IMR-90 (cell line): ENCODE results near the gene MUC5B. TPM values are rescaled to one million over a fixed set of nuclear protein-coding genes. Genes with fewer than 3 reads are reported as not detected.

Experiments used
- ATAC-seq: fragments of 200-7000 bp; cut with Tn5 transposase; 2 replicates; pipeline ENCODE4 v1.9.1; 2020; ENCODE audit warnings: low read depth, mild to moderate bottlenecking, moderate library complexity
- BruUV-seq: library from RNA; stranded (reverse); fragments of 400-500 nt; replicated peaks from 2 replicates; lab custom pipeline; 2021; lab: Mats Ljungman, UMichigan
- CTCF ChIA-PET: fragments of 300-600 bp; formaldehyde crosslinking; extraction: SDS; loops from one replicate; lab custom pipeline; 2021; ENCODE audit warnings: antibody characterized with exemption; lab: Yijun Ruan, JAX
- POLR2A ChIA-PET: fragments of 300-600 bp; sonication (Branson Sonifier 250); formaldehyde crosslinking; loops from one replicate; lab custom pipeline; 2022; ENCODE audit warnings: antibody characterized with exemption; ENCODE audit not compliant: unreplicated experiment; lab: Charles Lee
- DNase-seq: peaks from one replicate; pipeline ENCODE4 v3.0.0; 2013
- H2AFZ ChIP-seq: replicated peaks from 2 replicates; pipeline ENCODE3; 2013; ENCODE audit warnings: low read length, mild to moderate bottlenecking; ENCODE audit not compliant: poor library complexity
- H2AK5ac ChIP-seq: 2 replicates; pipeline ENCODE4 v1.6.1; 2013; ENCODE audit warnings: low read depth, low read length, inconsistent platforms
- H2AK9ac ChIP-seq: replicated peaks from 2 replicates; pipeline ENCODE3; 2013; ENCODE audit warnings: mild to moderate bottlenecking, low read depth, low read length, moderate library complexity; ENCODE audit not compliant: poor library complexity
- H2BK120ac ChIP-seq: 2 replicates; pipeline ENCODE4 v1.6.1; 2013; ENCODE audit warnings: low read depth, low read length, inconsistent platforms
- H2BK15ac ChIP-seq: 3 replicates; pipeline ENCODE4 v1.6.1; 2013; ENCODE audit warnings: low read depth, low read length, inconsistent platforms
- H2BK20ac ChIP-seq: 2 replicates; pipeline ENCODE4 v1.6.1; 2013; ENCODE audit warnings: low read depth, mild to moderate bottlenecking, inconsistent platforms, low read length, moderate library complexity
- H2BK5ac ChIP-seq: 2 replicates; pipeline ENCODE4 v1.6.1; 2013; ENCODE audit warnings: mild to moderate bottlenecking, low read depth, low read length, inconsistent platforms; ENCODE audit not compliant: poor library complexity, severe bottlenecking
- H3K14ac ChIP-seq: replicated peaks from 2 replicates; pipeline ENCODE4 v1.6.1; 2013; ENCODE audit warnings: low read depth, low read length, inconsistent platforms
- H3K18ac ChIP-seq: 2 replicates; pipeline ENCODE4 v1.6.1; 2013; ENCODE audit warnings: low read depth, low read length, control low read depth
- H3K23ac ChIP-seq: 2 replicates; pipeline ENCODE4 v1.6.1; 2013; ENCODE audit warnings: low read depth, low read length, inconsistent platforms
- H3K27ac ChIP-seq: 2 replicates; pipeline ENCODE4 v1.5.1; 2013; ENCODE audit warnings: mild to moderate bottlenecking, control low read depth, low read length; ENCODE audit not compliant: insufficient read depth
- H3K27me3 ChIP-seq: 2 replicates; pipeline ENCODE4 v1.6.1; 2013; ENCODE audit warnings: low read length; ENCODE audit not compliant: control insufficient read depth, insufficient read depth
- H3K36me3 ChIP-seq: 2 replicates; pipeline ENCODE4 v1.6.1; 2013; ENCODE audit warnings: low read length, mixed read lengths; ENCODE audit not compliant: control insufficient read depth, insufficient read depth
- H3K4ac ChIP-seq: 2 replicates; pipeline ENCODE4 v1.6.1; 2013; ENCODE audit warnings: low read depth, low read length, inconsistent platforms
- H3K4me1 ChIP-seq: 2 replicates; pipeline ENCODE4 v1.6.1; 2013; ENCODE audit warnings: low read length, mixed read lengths; ENCODE audit not compliant: control insufficient read depth, insufficient read depth
- H3K4me2 ChIP-seq: 2 replicates; pipeline ENCODE4 v1.6.1; 2013; ENCODE audit warnings: low read depth, mild to moderate bottlenecking, control low read depth, low read length, moderate library complexity
- H3K4me3 ChIP-seq: 2 replicates; pipeline ENCODE4 v1.5.1; 2013; ENCODE audit warnings: low read depth, mild to moderate bottlenecking, control low read depth, low read length, moderate library complexity; ENCODE audit not compliant: insufficient read depth
- H3K56ac ChIP-seq: 2 replicates; pipeline ENCODE4 v1.6.1; 2013; ENCODE audit warnings: low read length, inconsistent platforms; ENCODE audit not compliant: insufficient read depth; ENCODE audit errors: extremely low read depth
- H3K79me1 ChIP-seq, 2 experiments: 2 replicates each; pipeline ENCODE4 v1.6.1; 2013; ENCODE audit warnings: low read length in 2 of 2, inconsistent platforms in 1 of 2, low read depth in 1 of 2
- H3K9ac ChIP-seq: 2 replicates; pipeline ENCODE4 v1.6.1; 2013; ENCODE audit warnings: low read depth, low read length, control low read depth
- H3K9me1 ChIP-seq: 2 replicates; pipeline ENCODE4 v1.6.1; 2013; ENCODE audit warnings: low read length, inconsistent platforms; ENCODE audit not compliant: insufficient read depth
- H3K9me3 ChIP-seq: 2 replicates; pipeline ENCODE4 v1.6.1; 2013; ENCODE audit warnings: low read length; ENCODE audit not compliant: control insufficient read depth, insufficient read depth
- H4K20me1 ChIP-seq: 2 replicates; pipeline ENCODE4 v1.6.1; 2013; ENCODE audit warnings: low read length, inconsistent platforms; ENCODE audit not compliant: insufficient read depth
- H4K5ac ChIP-seq: 2 replicates; pipeline ENCODE4 v1.6.1; 2013; ENCODE audit warnings: mild to moderate bottlenecking, low read depth, low read length, control low read depth
- H4K8ac ChIP-seq, 2 experiments: 2 replicates each; pipeline ENCODE4 v1.6.1; 2013; ENCODE audit warnings: low read depth in 2 of 2, low read length in 2 of 2, control low read depth in 1 of 2, inconsistent platforms in 1 of 2
- H4K91ac ChIP-seq: 2 replicates; pipeline ENCODE4 v1.6.1; 2013; ENCODE audit warnings: low read depth, low read length, inconsistent platforms; ENCODE audit not compliant: insufficient read depth
- BHLHE40 ChIP-seq: fragments of 150-350 bp; IDR thresholded peaks from 2 replicates; pipeline ENCODE4 v1.6.1; 2016; ENCODE audit warnings: mild to moderate bottlenecking, low read depth, low read length
- CEBPB ChIP-seq: IDR thresholded peaks from 2 replicates; pipeline ENCODE4 v1.6.1; 2012; ENCODE audit warnings: low read depth, low read length, improper control_type of control experiment
- CHD1 ChIP-seq: IDR thresholded peaks from 2 replicates; pipeline ENCODE4 v1.6.1; 2012; ENCODE audit warnings: low read depth, low read length, improper control_type of control experiment
- FOS ChIP-seq: fragments of 150-350 bp; IDR thresholded peaks from 2 replicates; pipeline ENCODE4 v1.6.1; 2016; ENCODE audit warnings: low read depth, low read length
- MAFK ChIP-seq: IDR thresholded peaks from 2 replicates; pipeline ENCODE4 v1.6.1; 2012; ENCODE audit warnings: low read depth, low read length, improper control_type of control experiment
- MAZ ChIP-seq: IDR thresholded peaks from 2 replicates; pipeline ENCODE4 v1.6.1; 2012; ENCODE audit warnings: low read depth, mild to moderate bottlenecking, low read length, improper control_type of control experiment, moderate library complexity, borderline replicate concordance
- MXI1 ChIP-seq: IDR thresholded peaks from 2 replicates; pipeline ENCODE4 v1.6.1; 2012; ENCODE audit warnings: low read depth, mild to moderate bottlenecking, low read length, moderate library complexity, borderline replicate concordance
- NFE2L2 ChIP-seq: fragments of 150-350 bp; IDR thresholded peaks from 2 replicates; pipeline ENCODE4 v1.6.1; 2016; ENCODE audit warnings: low read depth, mild to moderate bottlenecking, low read length
- POLR2A ChIP-seq: IDR thresholded peaks from 2 replicates; pipeline ENCODE4 v1.6.1; 2012; ENCODE audit warnings: mild to moderate bottlenecking, low read depth, low read length
- RAD21 ChIP-seq: IDR thresholded peaks from 2 replicates; pipeline ENCODE4 v1.6.1; 2012; ENCODE audit warnings: low read length, improper control_type of control experiment
- RCOR1 ChIP-seq: IDR thresholded peaks from 2 replicates; pipeline ENCODE4 v1.6.1; 2012; ENCODE audit warnings: mild to moderate bottlenecking, low read length, improper control_type of control experiment; ENCODE audit not compliant: insufficient replicate concordance
- RFX5 ChIP-seq: IDR thresholded peaks from 2 replicates; pipeline ENCODE4 v1.8.0; 2012; ENCODE audit warnings: low read depth, mild to moderate bottlenecking, low read length, moderate library complexity
- SMC3 ChIP-seq: fragments of 150-350 bp; IDR thresholded peaks from 2 replicates; pipeline ENCODE4 v1.6.1; 2016; ENCODE audit warnings: low read depth, mild to moderate bottlenecking, antibody characterized with exemption, low read length, moderate library complexity
- whole genome bisulfite sequencing, 2 experiments: methylation state at CpG; one replicate each; pipeline versions ENCODE4 v1.1.5 to v1.1.7; 2013; ENCODE audit warnings: missing lambda C conversion rate in 2 of 2; ENCODE audit not compliant: insufficient read length in 1 of 2; ENCODE audit errors: extremely low coverage in 2 of 2; 5-methylcytosine and 5-hydroxymethylcytosine counted together
- dilution Hi-C: fragments of 300-500 bp; cut with HindIII; formaldehyde crosslinking; loops from one replicate; pipeline ENCODE4 v1.14.3; 2018; ENCODE audit warnings: low sequenced_read_pairs; ENCODE audit not compliant: unreplicated experiment
- in situ Hi-C: fragments of 300-500 bp; cut with MboI; formaldehyde crosslinking; loops from 3 replicates; pipeline ENCODE4 v1.14.3; 2019; ENCODE audit warnings: low sequenced_read_pairs, inconsistent platforms, mixed read lengths
- intact Hi-C: fragments of 100-400 bp; cut with micrococcal nuclease; formaldehyde crosslinking; loops from 2 replicates; pipeline ENCODE4 v1.10.0; 2022
- polyA plus RNA-seq, 3 experiments: library from polyadenylated mRNA; depleted of rRNA; stranded (reverse); fragments of >200 nt; gene quantifications; 2 replicates each; pipeline ENCODE4 v1.2.3, GENCODE V29; 2012; ENCODE audit warnings: low replicate concordance in 1 of 3
- total RNA-seq: library from RNA; depleted of rRNA; stranded (reverse); fragments of >200 nt; gene quantifications from 2 replicates; pipeline ENCODE4 v1.2.3, GENCODE V29; 2012
- TF ChIP-seq, protein P1 (sequence below): fragments of 150-350 bp; IDR thresholded peaks from 2 replicates; pipeline ENCODE4 v1.6.1; 2016; ENCODE audit warnings: low read depth, mild to moderate bottlenecking, low read length, moderate library complexity, borderline replicate concordance
- TF ChIP-seq, protein P2 (sequence below): conservative IDR thresholded peaks from 2 replicates; pipeline ENCODE4 v1.5.1; 2012; ENCODE audit warnings: mild to moderate bottlenecking, low read depth, low read length, improper control_type of control experiment
- TF ChIP-seq, protein P3 (sequence below): fragments of 150-350 bp; IDR thresholded peaks from 2 replicates; pipeline ENCODE4 v1.6.1; 2017; ENCODE audit warnings: mild to moderate bottlenecking, antibody characterized with exemption, low read length, low read depth

Gene MUC5B
- total and polyA plus RNA-seq, 2 of the 4 experiments (the other 2 are of a cell fraction) = not detected

DNA sequence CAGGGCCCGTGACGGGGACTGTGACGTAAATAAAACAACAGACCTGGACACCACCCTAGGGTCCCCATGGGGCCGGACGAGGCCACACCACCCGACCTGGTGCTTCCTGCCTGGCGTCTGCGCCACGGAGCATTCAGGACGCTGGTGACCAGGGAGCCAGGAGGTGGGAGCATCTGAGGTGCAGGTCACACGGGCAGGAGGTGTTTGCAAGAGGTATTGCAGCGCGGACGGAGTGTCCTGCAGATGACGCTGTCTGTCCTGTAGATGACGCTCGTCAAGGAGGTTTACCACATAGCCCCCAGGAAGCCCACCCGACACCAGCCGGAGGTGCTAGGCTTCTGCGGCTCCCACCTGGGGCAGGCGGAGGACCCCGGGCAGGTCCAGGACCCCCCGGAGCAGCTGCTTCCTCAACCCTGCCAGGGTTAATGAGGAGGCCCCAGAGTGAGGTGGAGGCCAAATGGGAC lies 986 bp upstream of the MUC5B start:
- no peak overlapping the region for H4K5ac ChIP-seq
- no peak overlapping the region for H2AK5ac ChIP-seq
- dilution Hi-C loops (no loop called here), intact Hi-C loops (no loop called here), in situ Hi-C loops (loop anchor here (25.0 kb wide), 1 partner anchor 290 kb away; no protein-coding TSS in a partner anchor)
- WGBS, 2 experiments = 78% methylated on average over 12 of the region's 23 CpGs; no CpG with 5 or more reads in 1 of the 2 experiments
- H2AFZ ChIP-seq = no peak overlapping the region
- no peak overlapping the region for H2BK15ac ChIP-seq
- H2BK120ac ChIP-seq = no peak overlapping the region
- no peak overlapping the region for H3K27ac ChIP-seq
- no peaks in the 10 kb centered on the region for H3K9me1 ChIP-seq
- DNase-seq = no peak
- no TSS peak for BruUV-seq
- no peak overlapping the region for H3K18ac ChIP-seq
- no peaks in the 10 kb centered on the region for H3K79me1 ChIP-seq
- H3K36me3 ChIP-seq = no peaks in the 10 kb centered on the region
- ChIA-PET POLR2A (no interaction called here), CTCF (no interaction called here)
- no peaks in the 10 kb centered on the region for H3K4me1 ChIP-seq
- peaks cover 16% of the 10 kb centered on the region; the same call in 1 of the 2 replicates for H3K27me3 ChIP-seq
- H3K56ac ChIP-seq = no peak overlapping the region
- H3K9me3 ChIP-seq = no peaks in the 10 kb centered on the region
- no peak overlapping the region for H4K91ac ChIP-seq
- H3K14ac ChIP-seq = no peak overlapping the region
- no peak overlapping the region for H2BK5ac ChIP-seq
- no peak overlapping the region for H2BK20ac ChIP-seq
- H4K20me1 ChIP-seq = no peaks in the 10 kb centered on the region
- no peak overlapping the region for H2AK9ac ChIP-seq
- H3K4ac ChIP-seq = no peak overlapping the region
- H3K9ac ChIP-seq = no peak overlapping the region
- no peak overlapping the region for H3K23ac ChIP-seq
- H4K8ac ChIP-seq = no peak overlapping the region
- H3K4me2 ChIP-seq = no peak overlapping the region
- no peak overlapping the region for H3K4me3 ChIP-seq
- ATAC-seq = no peak
- TF ChIP-seq CEBPB = no peak
- no peak for TF ChIP-seq MXI1
- no peak for TF ChIP-seq RAD21
- no peak for TF ChIP-seq MAFK
- no peak for TF ChIP-seq SMC3
- TF ChIP-seq BHLHE40 = no peak
- TF ChIP-seq FOS = no peak
- TF ChIP-seq RCOR1 = no peak
- TF ChIP-seq POLR2A = no peak
- TF ChIP-seq NFE2L2 = no peak
- no peak for TF ChIP-seq CHD1
- TF ChIP-seq, protein P1, sequence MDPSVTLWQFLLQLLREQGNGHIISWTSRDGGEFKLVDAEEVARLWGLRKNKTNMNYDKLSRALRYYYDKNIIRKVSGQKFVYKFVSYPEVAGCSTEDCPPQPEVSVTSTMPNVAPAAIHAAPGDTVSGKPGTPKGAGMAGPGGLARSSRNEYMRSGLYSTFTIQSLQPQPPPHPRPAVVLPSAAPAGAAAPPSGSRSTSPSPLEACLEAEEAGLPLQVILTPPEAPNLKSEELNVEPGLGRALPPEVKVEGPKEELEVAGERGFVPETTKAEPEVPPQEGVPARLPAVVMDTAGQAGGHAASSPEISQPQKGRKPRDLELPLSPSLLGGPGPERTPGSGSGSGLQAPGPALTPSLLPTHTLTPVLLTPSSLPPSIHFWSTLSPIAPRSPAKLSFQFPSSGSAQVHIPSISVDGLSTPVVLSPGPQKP = no peak
- TF ChIP-seq, protein P2, sequence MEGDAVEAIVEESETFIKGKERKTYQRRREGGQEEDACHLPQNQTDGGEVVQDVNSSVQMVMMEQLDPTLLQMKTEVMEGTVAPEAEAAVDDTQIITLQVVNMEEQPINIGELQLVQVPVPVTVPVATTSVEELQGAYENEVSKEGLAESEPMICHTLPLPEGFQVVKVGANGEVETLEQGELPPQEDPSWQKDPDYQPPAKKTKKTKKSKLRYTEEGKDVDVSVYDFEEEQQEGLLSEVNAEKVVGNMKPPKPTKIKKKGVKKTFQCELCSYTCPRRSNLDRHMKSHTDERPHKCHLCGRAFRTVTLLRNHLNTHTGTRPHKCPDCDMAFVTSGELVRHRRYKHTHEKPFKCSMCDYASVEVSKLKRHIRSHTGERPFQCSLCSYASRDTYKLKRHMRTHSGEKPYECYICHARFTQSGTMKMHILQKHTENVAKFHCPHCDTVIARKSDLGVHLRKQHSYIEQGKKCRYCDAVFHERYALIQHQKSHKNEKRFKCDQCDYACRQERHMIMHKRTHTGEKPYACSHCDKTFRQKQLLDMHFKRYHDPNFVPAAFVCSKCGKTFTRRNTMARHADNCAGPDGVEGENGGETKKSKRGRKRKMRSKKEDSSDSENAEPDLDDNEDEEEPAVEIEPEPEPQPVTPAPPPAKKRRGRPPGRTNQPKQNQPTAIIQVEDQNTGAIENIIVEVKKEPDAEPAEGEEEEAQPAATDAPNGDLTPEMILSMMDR = no peak
- TF ChIP-seq, protein P3, sequence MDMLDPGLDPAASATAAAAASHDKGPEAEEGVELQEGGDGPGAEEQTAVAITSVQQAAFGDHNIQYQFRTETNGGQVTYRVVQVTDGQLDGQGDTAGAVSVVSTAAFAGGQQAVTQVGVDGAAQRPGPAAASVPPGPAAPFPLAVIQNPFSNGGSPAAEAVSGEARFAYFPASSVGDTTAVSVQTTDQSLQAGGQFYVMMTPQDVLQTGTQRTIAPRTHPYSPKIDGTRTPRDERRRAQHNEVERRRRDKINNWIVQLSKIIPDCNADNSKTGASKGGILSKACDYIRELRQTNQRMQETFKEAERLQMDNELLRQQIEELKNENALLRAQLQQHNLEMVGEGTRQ = no peak
- no peak for TF ChIP-seq RFX5
- TF ChIP-seq MAZ = no peak
